Mesothelial cell of epicardium (in vitro differentiated cells): Measurements from ENCODE around the gene ITGB6. TPM values are rescaled to one million over a fixed set of nuclear protein-coding genes. Genes with fewer than 3 reads are reported as not detected.

Source experiments
- DNase-seq, 2 experiments: peaks; one replicate each; pipeline ENCODE4 v3.0.0; 2021; ENCODE audit warnings: low spot score in 2 of 2; ENCODE audit not compliant: unreplicated experiment in 2 of 2
- H3K27ac Mint-ChIP-seq: 2 replicates; pipeline ENCODE4 v1.8.0; 2021; ENCODE audit warnings: mixed read lengths
- H3K27me3 Mint-ChIP-seq: 2 replicates; pipeline ENCODE4 v1.8.0; 2021; ENCODE audit warnings: low read depth, mixed read lengths
- H3K36me3 Mint-ChIP-seq: 2 replicates; pipeline ENCODE4 v1.8.0; 2021; ENCODE audit warnings: mixed read lengths
- H3K4me1 Mint-ChIP-seq: 2 replicates; pipeline ENCODE4 v1.8.0; 2021; ENCODE audit warnings: mixed read lengths
- H3K4me3 Mint-ChIP-seq: 2 replicates; pipeline ENCODE4 v1.8.0; 2021; ENCODE audit warnings: mild to moderate bottlenecking, moderate library complexity, mixed read lengths
- H3K9me3 Mint-ChIP-seq: 2 replicates; pipeline ENCODE4 v1.8.0; 2021; ENCODE audit warnings: mixed read lengths
- total RNA-seq: library from RNA; stranded (reverse); gene quantifications from 3 replicates; pipeline ENCODE4 v1.2.1, GENCODE V29; 2021
- TF ChIP-seq, protein P1 (sequence below): fragments of 200-600 bp; sonication (generic); IDR thresholded peaks from one replicate; pipeline ENCODE4 v1.5.0; 2021; ENCODE audit warnings: antibody characterized with exemption; ENCODE audit not compliant: unreplicated experiment

ITGB6 gene
- total RNA-seq, 1 donor from 2014 or later, result 14.3 TPM

GRCh38 chr2:160205505-160205904 lies 5.4 kb upstream of the ITGB6 start:
- TF ChIP-seq, protein P1, sequence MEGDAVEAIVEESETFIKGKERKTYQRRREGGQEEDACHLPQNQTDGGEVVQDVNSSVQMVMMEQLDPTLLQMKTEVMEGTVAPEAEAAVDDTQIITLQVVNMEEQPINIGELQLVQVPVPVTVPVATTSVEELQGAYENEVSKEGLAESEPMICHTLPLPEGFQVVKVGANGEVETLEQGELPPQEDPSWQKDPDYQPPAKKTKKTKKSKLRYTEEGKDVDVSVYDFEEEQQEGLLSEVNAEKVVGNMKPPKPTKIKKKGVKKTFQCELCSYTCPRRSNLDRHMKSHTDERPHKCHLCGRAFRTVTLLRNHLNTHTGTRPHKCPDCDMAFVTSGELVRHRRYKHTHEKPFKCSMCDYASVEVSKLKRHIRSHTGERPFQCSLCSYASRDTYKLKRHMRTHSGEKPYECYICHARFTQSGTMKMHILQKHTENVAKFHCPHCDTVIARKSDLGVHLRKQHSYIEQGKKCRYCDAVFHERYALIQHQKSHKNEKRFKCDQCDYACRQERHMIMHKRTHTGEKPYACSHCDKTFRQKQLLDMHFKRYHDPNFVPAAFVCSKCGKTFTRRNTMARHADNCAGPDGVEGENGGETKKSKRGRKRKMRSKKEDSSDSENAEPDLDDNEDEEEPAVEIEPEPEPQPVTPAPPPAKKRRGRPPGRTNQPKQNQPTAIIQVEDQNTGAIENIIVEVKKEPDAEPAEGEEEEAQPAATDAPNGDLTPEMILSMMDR, result no peak
- peaks cover 20% of the 10 kb centered on the region for H3K4me1 Mint-ChIP-seq
- no peaks in the 10 kb centered on the region for H3K27me3 Mint-ChIP-seq
- H3K9me3 Mint-ChIP-seq, result peaks cover 4% of the 10 kb centered on the region
- H3K27ac Mint-ChIP-seq, result peak overlapping the region; percentile 50
- no peak for DNase-seq
- no peak overlapping the region for H3K4me3 Mint-ChIP-seq
- peaks cover 2% of the 10 kb centered on the region for H3K36me3 Mint-ChIP-seq

GRCh38 chr2:160203422-160203821 lies 3.4 kb upstream of the ITGB6 start:
- no peak overlapping the region for H3K4me3 Mint-ChIP-seq
- peaks cover 4% of the 10 kb centered on the region for H3K9me3 Mint-ChIP-seq
- H3K4me1 Mint-ChIP-seq, result peaks cover 32% of the 10 kb centered on the region
- DNase-seq, result no peak
- TF ChIP-seq, protein P1, result no peak
- H3K27me3 Mint-ChIP-seq, result no peaks in the 10 kb centered on the region
- H3K36me3 Mint-ChIP-seq, result peaks cover 2% of the 10 kb centered on the region
- H3K27ac Mint-ChIP-seq, result no peak overlapping the region

DNA sequence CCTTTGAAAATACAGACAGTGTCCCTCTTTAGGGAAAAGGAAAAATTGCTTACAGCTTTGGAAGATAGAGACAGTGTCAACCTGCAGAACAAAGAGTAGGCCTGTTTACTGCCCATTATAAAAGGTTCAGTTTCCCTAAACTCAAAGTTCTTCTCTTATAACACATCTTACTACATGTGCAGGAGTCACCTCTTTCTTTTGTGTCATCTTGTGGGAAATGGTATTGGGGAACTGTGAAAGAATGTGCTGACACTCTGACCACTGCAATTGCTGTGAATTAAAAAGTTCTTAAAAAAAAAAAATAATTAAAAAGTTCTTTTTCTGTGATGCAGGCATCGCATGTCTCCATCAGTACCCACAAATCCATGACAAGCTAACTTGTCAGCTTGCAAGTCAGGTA lies 2.9 kb upstream of the ITGB6 start:
- peaks cover 2% of the 10 kb centered on the region for H3K36me3 Mint-ChIP-seq
- peaks cover 4% of the 10 kb centered on the region for H3K9me3 Mint-ChIP-seq
- H3K4me3 Mint-ChIP-seq, result no peak overlapping the region
- no peak overlapping the region for H3K27ac Mint-ChIP-seq
- peaks cover 36% of the 10 kb centered on the region for H3K4me1 Mint-ChIP-seq
- H3K27me3 Mint-ChIP-seq, result no peaks in the 10 kb centered on the region
- TF ChIP-seq, protein P1, result no peak
- no peak for DNase-seq

GRCh38 chr2:160201849-160202539 lies 1.9 kb upstream of the ITGB6 start:
- TF ChIP-seq, protein P1, result no peak
- Mint-ChIP-seq H3K36me3 (no peaks in the 10 kb centered on the region), H3K4me1 (peaks cover 37% of the 10 kb centered on the region), H3K4me3 (no peak overlapping the region), H3K27ac (peak overlapping the region; percentile 19), H3K27me3 (no peaks in the 10 kb centered on the region), H3K9me3 (peaks cover 4% of the 10 kb centered on the region)
- no peak for DNase-seq

DNA sequence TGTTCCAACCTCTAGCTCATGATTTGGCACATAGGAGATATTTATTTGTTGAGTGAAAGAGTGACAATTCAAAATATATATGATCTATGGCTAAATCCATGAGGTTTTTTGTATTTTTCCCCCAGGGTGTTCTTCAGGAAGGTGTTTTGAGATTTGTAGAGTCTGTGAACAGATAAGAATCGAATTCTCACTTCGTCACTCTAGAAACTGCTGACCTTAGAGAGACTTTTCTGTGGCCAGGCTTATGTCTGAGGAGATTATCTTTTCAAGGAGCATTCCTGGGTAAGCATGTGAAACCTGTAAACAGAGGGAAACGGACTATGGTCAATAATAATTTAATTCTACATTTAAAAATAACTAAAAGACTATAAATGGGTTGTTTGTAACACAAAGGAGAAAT lies 849 bp upstream of the ITGB6 start:
- no peaks in the 10 kb centered on the region for H3K27me3 Mint-ChIP-seq
- H3K27ac Mint-ChIP-seq, result peak overlapping the region; percentile 32
- TF ChIP-seq, protein P1, result no peak
- DNase-seq, result no peak
- H3K36me3 Mint-ChIP-seq, result no peaks in the 10 kb centered on the region
- peaks cover 37% of the 10 kb centered on the region for H3K4me1 Mint-ChIP-seq
- H3K9me3 Mint-ChIP-seq, result no peaks in the 10 kb centered on the region
- H3K4me3 Mint-ChIP-seq, result no peak overlapping the region

DNA sequence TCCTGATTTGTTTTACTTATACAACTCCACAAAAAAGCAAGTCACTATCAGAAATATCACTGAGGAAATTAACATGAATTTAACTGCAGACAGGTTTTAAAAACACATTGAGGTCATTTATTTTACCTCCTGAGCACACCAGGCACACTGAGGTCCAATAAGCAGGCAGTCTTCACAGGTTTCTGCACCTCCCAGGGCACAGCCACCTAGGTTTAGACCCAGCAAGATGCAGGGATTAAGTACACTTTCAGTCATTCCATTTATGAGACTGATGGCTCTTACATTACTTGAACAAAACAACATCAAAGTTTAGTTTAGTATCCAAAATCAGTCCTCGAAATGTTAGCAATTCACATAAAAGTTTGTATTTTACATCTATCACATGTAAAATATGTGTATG lies 1.0 kb downstream of the ITGB6 start:
- no peaks in the 10 kb centered on the region for H3K36me3 Mint-ChIP-seq
- H3K27ac Mint-ChIP-seq, result no peak overlapping the region
- DNase-seq, result no peak
- H3K4me3 Mint-ChIP-seq, result peak overlapping the region; percentile 42
- no peaks in the 10 kb centered on the region for H3K27me3 Mint-ChIP-seq
- peaks cover 35% of the 10 kb centered on the region for H3K4me1 Mint-ChIP-seq
- TF ChIP-seq, protein P1, result no peak
- H3K9me3 Mint-ChIP-seq, result no peaks in the 10 kb centered on the region
